Limb (tissue), 2 donors: Measurements from ENCODE around the gene TM4SF4.

Experiments
- DNase-seq, 2 donors: peaks; one replicate each; pipeline ENCODE4 v3.0.0-alpha.2; 2016; ENCODE audit errors: extremely low spot score in 2 of 2

Gene TM4SF4

GRCh38 chr3:149512073-149512782, 37.7 kb downstream of the TM4SF4 start:
- peak; percentile 75 to 81 for DNase-seq

- no peak for DNase-seq
Measured at GRCh38 chr3:149514471-149514870, 40.0 kb downstream of the TM4SF4 start.

DNA sequence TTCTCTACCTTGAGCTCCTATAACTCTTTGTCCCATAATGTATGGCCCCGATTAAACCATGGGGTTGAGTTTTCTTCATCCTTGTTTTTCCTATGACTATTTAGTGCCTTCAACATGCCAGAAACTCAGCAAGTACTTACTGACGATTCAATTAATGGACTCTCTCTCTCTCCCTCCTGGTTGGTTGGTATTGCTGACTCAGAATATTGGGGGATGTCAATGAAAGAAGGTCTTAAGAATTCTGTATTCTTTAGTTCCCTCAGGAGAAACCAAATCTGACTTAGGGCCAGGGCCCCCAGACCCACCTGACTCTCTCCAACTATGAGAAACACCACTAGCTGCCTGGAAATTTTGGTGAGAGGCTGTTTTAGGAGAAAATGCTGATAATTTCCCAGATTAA, 40.8 kb downstream of the TM4SF4 start:
- no peak for DNase-seq

DNA sequence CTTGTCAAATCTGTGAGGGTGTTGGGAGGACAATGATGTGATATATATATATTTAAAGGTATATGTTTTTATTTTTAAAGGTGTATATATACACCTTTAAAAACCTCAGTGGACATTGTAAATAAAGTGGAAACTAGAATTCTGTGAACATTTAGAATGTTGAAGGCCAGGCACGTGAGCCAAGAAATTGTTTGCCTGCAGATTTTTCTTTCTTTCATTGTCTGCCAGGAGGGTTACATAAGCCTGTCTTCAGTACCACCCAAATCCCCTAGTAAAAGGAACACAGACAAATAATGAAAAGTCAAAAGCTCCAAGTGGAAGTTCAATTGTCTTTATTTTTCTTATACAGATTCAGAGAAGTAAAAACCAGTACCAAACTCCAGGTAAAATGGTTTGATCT, 42.4 kb downstream of the TM4SF4 start:
- no peak for DNase-seq

GRCh38 chr3:149519912-149520311, 45.4 kb downstream of the TM4SF4 start:
- DNase-seq: no peak

- no peak for DNase-seq
Measured at GRCh38 chr3:149523512-149524299, 49.2 kb downstream of the TM4SF4 start.

GRCh38 chr3:149527531-149528339, 53.2 kb downstream of the TM4SF4 start:
- no peak for DNase-seq

DNA sequence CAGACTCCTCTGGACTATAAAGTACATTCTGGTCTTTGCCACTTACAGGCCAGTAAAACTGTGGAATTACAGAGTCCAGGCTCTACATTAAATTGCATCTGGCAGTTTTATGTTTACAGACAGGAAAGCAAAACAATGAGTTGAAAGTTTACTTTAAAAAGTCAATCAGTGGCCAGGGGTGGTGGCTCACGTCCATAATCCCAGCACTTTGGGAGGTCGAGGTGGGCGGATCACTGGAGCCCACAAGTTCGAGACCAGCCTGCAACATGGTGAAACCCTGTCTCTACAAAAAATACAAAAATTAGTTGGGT, 53.8 kb downstream of the TM4SF4 start:
- no peak for DNase-seq

- no peak for DNase-seq
Measured at GRCh38 chr3:149529099-149529498, 54.6 kb downstream of the TM4SF4 start.

DNA sequence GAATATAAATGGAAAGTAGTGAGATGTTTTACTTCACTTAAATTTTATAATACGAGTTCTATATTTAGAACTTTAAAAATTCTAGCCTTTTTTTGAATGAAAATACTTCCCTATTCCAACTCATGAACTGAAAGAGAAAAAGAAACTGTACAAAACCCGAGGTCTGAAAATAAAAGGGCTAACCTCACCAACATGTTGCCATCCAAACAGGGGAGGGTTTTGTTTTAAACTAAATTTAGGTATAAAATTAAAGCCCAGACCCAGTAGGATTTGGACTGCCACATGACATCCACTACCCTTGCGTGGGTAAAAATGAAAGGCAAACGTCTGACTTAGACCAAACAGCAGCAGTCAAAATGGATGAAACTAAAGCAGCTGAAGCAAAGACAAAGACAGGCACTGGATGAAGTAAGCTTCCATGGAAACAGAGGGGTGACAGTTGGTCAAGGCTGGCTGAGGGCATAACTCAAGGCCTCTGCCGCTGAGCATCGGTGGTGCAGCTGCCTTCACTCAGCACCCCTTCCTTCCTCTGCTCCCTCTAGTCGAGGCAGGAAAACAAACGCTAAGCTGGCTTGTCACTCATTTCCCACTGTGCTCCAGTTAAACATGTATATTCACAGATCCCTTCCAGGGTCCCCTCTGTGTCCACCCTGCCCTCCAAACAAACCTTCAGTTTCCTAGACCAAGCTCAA, 58.1 kb downstream of the TM4SF4 start:
- no peak for DNase-seq

DNA sequence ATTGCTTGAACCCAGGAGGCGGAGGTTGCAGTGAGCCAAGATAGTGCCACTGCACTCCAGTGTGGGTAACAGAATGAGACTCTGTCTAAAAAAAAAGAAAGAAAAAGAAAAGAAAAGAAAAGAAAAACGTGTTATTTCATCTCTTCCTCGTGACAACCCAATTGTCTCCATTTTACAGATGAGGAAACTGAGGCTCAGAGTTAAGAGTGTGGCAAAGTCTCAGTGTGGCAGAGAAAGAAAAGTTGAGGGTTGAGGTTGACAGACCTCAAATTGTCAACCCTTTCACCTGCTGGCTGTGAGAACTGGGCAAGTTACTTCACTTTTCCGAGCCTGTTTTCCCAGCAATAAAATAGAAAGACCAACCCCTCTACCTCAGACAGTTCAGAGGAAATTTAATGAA, 59.6 kb downstream of the TM4SF4 start:
- no peak for DNase-seq

GRCh38 chr3:149534671-149535332, 60.3 kb downstream of the TM4SF4 start:
- DNase-seq: no peak

DNA sequence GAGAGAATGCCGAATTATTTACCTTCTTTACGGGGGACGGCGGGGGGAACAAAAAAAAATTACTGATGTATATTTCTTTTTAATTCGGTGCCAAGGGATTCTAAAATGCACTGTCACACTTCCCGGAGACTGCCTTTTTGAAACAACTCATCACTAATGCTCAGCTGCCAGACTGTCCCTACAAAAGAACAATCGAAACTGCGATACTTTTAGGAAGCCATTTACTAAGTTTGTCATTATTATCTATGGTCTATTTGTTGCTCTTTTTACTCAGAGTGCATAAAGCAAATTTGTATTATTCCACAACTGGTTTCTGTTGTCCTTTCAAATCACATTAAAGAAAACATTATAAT, 60.8 kb downstream of the TM4SF4 start:
- no peak for DNase-seq

- peak in 1 of 2 donors; percentile 65 for DNase-seq
Measured at GRCh38 chr3:149536429-149536828, 61.9 kb downstream of the TM4SF4 start.

GRCh38 chr3:149538371-149538770, 63.9 kb downstream of the TM4SF4 start:
- no peak for DNase-seq

DNA sequence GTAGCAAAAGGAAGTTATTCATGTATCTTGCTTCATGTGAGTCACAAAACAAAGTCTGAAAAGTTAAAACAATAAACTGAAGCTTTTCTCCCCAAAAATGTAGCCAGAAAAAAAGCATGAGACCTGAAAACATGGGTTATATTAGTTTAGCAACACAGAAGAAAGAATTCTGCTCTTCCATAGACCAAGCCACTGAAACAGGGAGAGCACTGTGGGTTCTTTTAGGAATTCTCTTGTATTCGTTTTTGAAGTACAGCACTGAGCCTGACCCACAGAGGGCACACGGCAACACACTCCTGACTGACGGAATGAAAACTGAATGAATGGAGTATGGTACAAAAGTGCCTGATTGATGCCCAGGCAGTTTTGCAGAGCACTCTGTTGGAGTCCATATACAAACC, 66.6 kb downstream of the TM4SF4 start:
- no peak for DNase-seq

DNA sequence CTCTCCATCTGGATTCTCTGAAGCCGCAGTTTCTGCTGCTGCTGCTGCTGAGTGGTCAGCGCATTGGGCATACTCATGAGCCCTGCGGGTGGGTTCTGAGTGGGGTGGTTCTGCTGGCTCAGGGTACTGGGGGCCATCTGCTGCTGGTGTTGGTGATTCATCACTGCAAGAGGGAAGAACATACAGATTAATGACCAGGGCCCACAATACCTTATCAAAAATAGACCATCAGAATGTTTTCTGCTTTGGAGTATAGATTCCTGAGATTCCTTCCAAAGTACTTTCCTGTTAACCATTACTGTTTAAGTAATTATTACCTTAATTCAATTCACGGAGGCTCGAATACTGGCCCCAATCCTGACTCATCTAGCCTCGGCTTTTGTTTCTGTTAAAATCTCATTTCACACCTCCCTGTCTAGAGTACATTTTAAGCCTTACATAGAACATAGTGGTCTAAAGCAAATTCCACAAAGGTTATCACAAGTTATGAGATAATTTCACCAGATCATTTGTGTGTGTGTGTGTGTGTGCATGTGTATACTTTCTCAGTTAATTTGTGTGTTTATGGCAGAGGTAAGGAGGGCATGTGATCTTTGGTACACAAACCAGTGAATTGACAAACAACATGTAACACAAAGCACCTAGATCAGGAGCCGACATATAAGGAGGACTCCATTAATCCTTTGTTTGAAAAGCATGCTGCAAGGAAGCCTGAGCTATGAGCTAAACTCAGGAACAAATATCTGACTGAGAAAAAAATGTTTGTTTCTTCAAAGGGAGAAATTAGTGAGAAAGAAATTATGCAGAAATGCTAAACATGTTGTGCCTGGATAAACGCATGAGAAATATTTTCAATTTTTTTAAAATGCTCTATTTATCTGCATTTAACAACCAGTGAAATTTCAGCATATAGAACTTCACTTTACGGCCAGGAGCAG, 68.1 kb downstream of the TM4SF4 start:
- no peak for DNase-seq

GRCh38 chr3:149545049-149545448, 70.6 kb downstream of the TM4SF4 start:
- no peak for DNase-seq

- DNase-seq: peak; percentile 43 to 81
Measured at GRCh38 chr3:149547413-149547812, 72.9 kb downstream of the TM4SF4 start.
